NCI-H82 (cell line): ENCODE data around the gene CACNA1A.

Source experiments
- DNase-seq: peaks from one replicate; lab custom pipeline; 2025; lab: John Stamatoyannopoulos, UW

Gene CACNA1A

DNA sequence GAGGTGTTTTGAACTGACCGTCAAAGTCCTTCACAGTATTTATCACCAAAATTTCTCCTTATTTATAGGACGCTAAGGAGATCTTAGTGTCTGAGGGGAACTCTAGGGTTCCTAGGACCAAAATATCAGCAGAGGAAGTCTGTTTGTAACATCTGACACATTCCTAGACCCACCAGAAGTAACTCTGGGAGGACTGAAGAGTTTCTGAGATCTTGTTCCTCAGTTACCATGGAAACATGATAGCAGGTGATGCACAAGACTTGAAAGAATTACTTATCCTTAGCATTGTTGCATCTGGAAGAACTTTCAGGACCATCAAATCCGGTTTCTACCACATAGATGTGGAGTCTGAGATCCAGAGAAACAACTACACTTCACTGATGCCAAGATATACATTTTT, 191.5 kb downstream of the CACNA1A start:
- DNase-seq: no peak

DNA sequence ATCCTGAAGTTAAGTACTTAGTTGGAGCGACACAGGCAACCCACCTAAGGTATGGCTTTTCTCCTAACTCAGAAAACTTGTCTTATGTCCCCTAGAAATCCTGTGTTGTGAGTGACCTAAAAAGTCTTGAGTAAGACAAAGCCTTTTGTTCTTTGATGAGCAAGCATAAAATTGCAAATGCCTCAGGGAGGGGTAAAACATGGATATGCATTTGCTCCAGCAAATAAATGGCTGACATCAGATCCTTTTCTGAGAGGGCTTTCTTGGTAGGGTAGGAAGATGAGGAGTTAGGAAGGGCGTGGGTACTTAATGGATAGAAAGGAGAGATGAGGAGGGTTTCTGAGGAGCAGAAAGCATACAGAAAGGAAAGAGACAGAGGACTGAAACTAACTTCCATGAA, 192.4 kb downstream of the CACNA1A start:
- DNase-seq: no peak

- DNase-seq: no peak
These were observed 196.4 kb downstream of the CACNA1A start for GRCh38 chr19:13309864-13310263.

DNA sequence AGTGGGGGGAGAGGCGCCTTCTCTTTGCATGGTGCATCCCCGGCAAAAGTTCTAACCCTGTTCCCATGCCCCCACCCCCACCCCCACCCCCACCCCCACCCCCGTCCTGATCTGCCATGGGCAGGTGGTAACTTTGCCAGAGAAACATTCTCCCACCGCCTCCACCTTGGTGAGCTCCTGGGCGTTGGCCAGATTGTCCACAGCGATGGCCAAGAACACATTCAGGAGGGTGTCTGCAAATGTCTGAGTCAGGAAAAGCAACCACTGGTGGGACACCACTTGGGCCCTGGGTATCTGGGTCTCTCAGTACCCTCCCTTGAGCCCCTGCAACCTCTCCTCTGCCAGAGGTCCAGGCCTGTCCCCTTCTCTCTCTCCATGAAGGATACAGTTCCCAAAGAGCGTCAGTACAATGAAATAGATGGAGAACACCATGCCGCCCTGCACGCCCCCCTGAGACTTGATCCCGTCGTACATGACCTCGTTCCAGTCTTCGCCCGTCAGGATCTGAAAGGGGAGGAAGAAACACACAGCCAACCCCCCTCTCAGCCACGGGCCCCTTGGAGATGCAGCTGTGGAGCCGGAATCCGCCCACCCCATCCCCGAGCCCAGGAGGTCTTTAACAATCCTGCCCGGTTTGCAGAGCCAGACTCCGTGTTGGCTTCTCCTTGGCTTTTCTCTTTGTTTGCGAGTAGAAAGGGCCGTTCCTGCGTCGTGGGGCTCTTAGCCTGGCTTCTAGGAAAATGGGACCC, 202.7 kb downstream of the CACNA1A start:
- no peak for DNase-seq

DNA sequence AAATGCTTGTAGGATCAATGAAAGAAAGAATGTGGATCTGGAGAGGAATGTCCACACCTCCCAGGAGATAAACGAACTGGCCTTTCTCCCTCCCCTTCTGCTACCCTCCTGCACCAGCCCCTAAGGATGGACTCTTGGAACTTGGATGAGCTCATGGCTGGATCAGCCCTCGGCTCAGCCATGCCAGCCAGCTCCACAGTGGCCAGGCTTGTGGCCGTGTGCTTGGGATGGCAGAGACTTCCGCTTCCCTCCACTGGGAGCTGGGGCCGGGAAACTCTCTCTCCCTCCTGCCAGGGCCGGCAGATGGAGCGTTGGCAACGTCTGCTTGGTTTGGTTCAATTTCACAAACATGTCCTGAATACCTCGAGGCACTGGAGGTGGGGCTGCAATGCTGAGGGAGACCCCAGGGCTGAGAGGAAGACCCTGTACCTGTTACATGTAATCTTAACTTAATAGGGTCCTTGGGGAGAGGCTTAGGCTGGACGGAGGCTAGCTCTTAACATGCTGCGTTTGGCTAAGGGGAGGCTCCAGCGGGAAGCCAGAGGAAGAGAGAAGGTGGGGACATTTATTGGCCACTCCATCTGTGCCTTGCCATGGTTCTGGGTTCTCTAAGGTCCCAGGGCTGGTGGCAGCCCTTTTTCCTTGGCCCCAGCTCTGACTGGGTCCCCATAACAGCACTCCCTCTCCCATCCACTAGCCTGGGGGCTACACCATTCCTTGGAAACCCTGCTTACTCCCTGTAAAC, 203.6 kb downstream of the CACNA1A start:
- no peak for DNase-seq

- DNase-seq: no peak
These were observed 204.5 kb downstream of the CACNA1A start for GRCh38 chr19:13301627-13302334.

GRCh38 chr19:13300421-13301030, 205.8 kb downstream of the CACNA1A start:
- DNase-seq: no peak

DNA sequence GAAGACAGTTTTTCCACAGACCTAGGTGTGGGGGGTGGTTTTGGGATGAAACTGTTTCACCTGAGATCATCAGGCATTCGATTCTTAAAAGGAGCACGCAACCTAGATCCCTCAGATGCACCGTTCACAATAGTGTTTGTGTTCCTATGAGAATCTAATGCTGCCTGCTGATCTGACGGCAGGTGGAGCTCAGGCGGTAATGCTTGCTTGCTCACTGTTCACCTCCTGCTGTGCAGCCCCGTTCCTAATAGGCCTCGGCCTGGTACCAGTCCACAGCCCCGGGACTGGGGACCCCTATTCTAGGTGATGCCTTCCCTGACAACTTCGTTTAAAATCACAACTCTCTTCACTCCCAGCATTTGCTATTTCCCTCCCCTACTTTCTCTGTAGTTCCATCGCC, 206.4 kb downstream of the CACNA1A start:
- DNase-seq: peak; percentile 42

DNA sequence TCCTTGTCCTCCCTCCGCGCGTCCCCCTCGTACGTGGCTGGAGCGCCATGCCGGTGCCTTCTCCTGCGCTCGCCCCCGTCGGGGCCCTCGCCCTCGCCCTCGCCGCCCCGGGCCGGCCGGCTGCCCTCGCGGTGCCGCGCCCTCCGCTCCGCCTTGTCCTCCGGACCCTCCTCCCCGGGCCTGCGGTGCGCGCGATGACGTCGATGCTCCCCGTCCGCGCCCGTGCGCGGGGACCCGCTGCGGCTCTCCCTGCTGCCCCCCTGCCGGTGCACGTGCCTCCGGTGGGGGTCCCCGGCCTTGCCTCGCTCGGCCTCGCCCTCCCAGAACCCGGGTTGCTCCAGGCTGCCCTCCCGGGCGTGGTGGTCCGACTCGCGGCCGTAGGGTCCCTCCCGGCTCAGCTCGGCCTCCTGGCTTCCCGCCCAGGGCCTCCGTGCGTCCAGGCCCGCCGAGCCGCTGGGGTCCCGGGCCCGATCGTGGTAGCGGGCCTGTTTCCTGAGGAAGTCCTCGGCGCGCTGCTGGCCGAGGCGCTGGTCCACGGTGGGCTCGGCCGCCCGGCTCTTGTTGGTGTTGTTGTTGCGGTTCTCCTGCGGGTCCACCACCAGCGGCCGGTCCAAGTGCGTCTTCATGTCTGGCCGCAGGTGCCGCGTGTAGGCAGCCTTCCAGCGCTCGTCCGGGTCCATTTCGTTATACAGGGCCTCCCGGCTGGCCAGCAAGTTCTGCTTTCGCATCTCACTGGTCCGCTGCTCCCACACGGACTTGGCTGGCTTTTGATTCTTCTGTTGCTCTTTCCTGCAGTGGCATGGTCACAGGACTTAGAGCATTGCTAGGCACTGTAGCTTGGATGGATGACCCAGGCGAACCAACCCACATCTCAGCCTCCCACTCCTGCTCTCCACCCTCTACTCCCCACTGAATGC, 207.5 kb downstream of the CACNA1A start:
- DNase-seq: no peak

DNA sequence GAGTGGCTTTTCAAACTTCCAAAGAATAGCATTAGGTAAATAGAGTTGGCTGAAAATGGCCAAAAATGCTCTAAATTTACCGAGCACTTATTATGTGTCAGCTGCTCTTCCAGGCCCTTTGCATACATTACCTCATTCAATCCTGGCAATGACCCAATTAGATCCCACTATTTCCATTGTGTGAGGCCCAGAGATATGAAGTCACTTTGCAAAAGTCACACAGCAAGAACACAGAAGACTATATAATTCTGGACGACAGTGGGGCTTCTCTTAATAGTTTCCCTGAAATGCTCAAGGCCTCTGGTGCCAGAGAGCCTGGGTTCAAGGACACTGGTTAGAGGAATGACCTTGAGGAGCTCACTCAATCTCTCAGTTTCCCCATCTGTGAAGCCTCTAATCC, 209.3 kb downstream of the CACNA1A start:
- no peak for DNase-seq

DNA sequence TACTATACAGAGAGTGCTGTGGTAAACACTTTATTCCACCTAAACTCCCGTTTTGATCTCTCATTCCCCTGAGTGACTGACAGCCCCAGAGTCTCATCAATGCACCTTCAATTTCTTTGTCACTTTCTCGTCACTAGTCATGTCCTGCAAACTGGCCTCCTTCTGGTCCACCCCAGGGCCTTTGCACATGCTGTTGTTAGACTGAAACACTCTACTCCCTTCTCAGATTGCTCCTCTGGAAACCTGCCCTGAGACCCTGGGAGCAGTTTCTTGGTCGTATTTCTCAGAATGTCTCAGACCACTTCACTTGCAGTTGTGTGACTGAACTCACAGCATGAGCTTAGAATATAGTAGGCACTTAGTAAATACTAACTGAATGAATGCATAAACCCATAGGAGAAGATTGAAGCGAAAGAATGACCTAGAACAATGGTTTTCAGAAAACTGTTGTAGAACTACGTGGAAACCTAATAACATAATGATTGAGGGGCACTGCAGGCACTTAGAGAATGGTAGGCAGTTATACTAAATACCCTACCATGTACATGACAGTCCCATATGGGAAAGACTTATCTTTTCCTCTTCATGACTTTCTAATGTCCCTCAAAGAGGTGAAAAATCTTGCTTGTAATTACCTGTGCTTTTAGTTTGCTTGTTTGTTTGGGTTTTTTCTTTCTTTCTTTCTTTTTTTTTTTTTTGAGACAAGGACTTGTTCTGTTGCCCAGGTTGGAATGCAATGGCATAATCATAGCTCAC, 211.3 kb downstream of the CACNA1A start:
- DNase-seq: no peak

DNA sequence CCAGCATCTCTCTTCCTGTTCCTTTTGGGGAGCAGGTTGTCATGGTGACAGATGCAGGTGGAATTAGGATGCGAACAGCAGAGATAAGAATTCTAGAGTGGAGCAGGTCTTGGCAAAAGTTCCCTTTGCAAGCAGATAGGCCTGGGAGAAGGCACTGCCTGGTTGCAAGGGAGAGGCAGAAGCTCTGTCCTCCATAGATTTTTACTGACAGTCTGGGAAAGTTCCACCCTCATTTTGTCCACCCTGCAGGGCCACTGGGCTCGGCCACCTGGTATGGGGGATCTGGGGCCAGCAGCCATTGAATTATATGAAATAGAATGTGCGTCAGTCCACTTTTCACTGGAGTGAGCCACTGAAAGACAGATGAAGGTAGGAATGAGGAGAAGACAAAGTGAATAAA, 214.4 kb downstream of the CACNA1A start:
- DNase-seq: no peak

DNA sequence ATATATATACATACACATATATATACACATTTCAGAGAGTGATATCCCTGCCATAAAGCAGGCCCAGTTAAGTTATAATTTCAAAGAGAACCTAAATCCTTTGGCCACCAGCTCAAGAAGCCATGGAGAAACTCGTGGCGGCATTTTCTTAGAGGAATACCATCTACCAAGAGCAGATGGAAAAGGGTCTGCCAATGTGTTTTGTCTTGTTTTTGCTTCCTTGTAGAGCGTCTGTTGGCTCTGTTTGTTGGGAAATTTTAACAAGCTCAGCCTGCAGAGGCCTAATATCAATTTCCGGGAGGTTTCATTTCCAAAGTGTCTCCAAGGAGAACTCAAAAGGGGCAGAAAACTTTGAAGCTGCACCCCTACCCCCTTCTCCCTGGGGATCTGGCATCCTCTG, 215.5 kb downstream of the CACNA1A start:
- no peak for DNase-seq

GRCh38 chr19:13289295-13289694, 217.0 kb downstream of the CACNA1A start:
- no peak for DNase-seq

- DNase-seq: no peak
These were observed 219.9 kb downstream of the CACNA1A start for GRCh38 chr19:13286195-13286985.

- no peak for DNase-seq
These were observed 221.1 kb downstream of the CACNA1A start for GRCh38 chr19:13284929-13285928.

DNA sequence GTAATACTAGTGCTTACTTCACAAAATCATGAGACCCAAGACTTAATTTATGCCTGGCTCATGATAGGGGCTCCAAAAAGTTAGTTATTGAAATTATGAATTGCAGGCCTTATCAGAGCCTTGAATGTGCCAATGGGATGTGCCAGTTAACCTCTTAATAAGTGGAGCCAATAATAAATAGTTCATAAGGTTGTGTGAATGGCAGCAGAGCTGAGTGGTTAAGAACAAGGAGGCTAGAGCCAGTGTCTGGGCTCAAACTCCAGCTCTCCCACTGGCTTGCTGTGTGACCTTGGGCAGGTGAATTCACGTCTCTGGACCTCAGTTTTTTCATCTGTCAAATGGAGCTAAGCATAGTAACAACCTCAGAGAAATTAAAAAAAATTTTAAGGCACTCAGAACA, 222.4 kb downstream of the CACNA1A start:
- no peak for DNase-seq

- DNase-seq: no peak
These were observed 223.7 kb downstream of the CACNA1A start for GRCh38 chr19:13282486-13283065.
